ENCODE data around the gene CC2D1B. TPM values are rescaled to one million over a fixed set of nuclear protein-coding genes. Genes with fewer than 3 reads are reported as not detected.

Gene CC2D1B
- total and polyA plus RNA-seq, 2 of the 4 experiments (the other 2 are of a cell fraction): 16.9 to 17.2 TPM

GRCh38 chr1:52325786-52326185 lies 40.2 kb downstream of the CC2D1B start:
- no peaks in the 10 kb centered on the region for H3K9me3 ChIP-seq (ENCODE audit: control insufficient read depth, insufficient read depth, low read length)
- no peak overlapping the region for H3K56ac ChIP-seq (ENCODE audit: extremely low read depth, insufficient read depth, low read length)
- H3K27me3 ChIP-seq (ENCODE audit: control insufficient read depth, insufficient read depth, low read length): no peaks in the 10 kb centered on the region
- in situ Hi-C loops (cut with MboI; ENCODE audit: low sequenced_read_pairs) (no loop called here), dilution Hi-C loops (cut with HindIII; ENCODE audit: low sequenced_read_pairs, unreplicated experiment) (no loop called here), intact Hi-C loops (cut with micrococcal nuclease) (no loop called here)
- TF ChIP-seq RFX5 (IDR thresholded peaks at IDR 0.05; ENCODE audit: low read depth, low read length): no peak
- TF ChIP-seq MXI1 (IDR thresholded peaks at IDR 0.05; ENCODE audit: borderline replicate concordance, low read depth, low read length): no peak
- TF ChIP-seq CEBPB (IDR thresholded peaks at IDR 0.05; ENCODE audit: low read depth, low read length): no peak
- TF ChIP-seq ELK1 (IDR thresholded peaks at IDR 0.05; ENCODE audit: borderline replicate concordance, low read depth, low read length): no peak
- no peak for TF ChIP-seq FOS (IDR thresholded peaks at IDR 0.05; ENCODE audit: low read depth, low read length)
- TF ChIP-seq NFE2L2 (IDR thresholded peaks at IDR 0.05; ENCODE audit: low read depth, low read length): no peak
- TF ChIP-seq POLR2A (IDR thresholded peaks at IDR 0.05; ENCODE audit: low read depth, low read length): no peak
- TF ChIP-seq USF2 (IDR thresholded peaks at IDR 0.05; ENCODE audit: low read depth, low read length): no peak
- TF ChIP-seq CHD1 (IDR thresholded peaks at IDR 0.05; ENCODE audit: low read depth, low read length): no peak
- TF ChIP-seq MAZ (IDR thresholded peaks at IDR 0.05; ENCODE audit: borderline replicate concordance, low read depth, low read length): no peak
- no peak for TF ChIP-seq CTCF (conservative IDR thresholded peaks at IDR 0.05; ENCODE audit: low read depth, low read length)
- TF ChIP-seq SMC3 (IDR thresholded peaks at IDR 0.05; ENCODE audit: low read depth, low read length): no peak
- no peak for TF ChIP-seq RCOR1 (IDR thresholded peaks at IDR 0.05; ENCODE audit: insufficient replicate concordance, low read length)
- no peak for TF ChIP-seq MAFK (IDR thresholded peaks at IDR 0.05; ENCODE audit: low read depth, low read length)
- TF ChIP-seq BHLHE40 (IDR thresholded peaks at IDR 0.05; ENCODE audit: low read depth, low read length): no peak
- TF ChIP-seq RAD21 (IDR thresholded peaks at IDR 0.05; ENCODE audit: low read length): no peak
- WGBS, 2 experiments (ENCODE audit: extremely low coverage in 2 of 2, insufficient read length in 1 of 2): 58% methylated on average over 2 of the region's 5 CpGs; no CpG with 5 or more reads in 1 of the 2 experiments
- no peak overlapping the region for H4K91ac ChIP-seq (ENCODE audit: insufficient read depth, low read depth, low read length)
- H2BK20ac ChIP-seq (ENCODE audit: low read depth, low read length): no peak overlapping the region
- POLR2A ChIA-PET (ENCODE audit: unreplicated experiment): no interaction called here
- no peak overlapping the region for H3K27ac ChIP-seq (ENCODE audit: insufficient read depth, low read length)
- no peak overlapping the region for H3K14ac ChIP-seq (replicated peaks; ENCODE audit: low read depth, low read length)
- H3K9ac ChIP-seq (ENCODE audit: low read depth, low read length): no peak overlapping the region
- no peak overlapping the region for H2BK120ac ChIP-seq (ENCODE audit: low read depth, low read length)
- no peak overlapping the region for H3K23ac ChIP-seq (ENCODE audit: low read depth, low read length)
- no peaks in the 10 kb centered on the region for H3K4me1 ChIP-seq (ENCODE audit: control insufficient read depth, insufficient read depth, low read length)
- CTCF ChIA-PET: no interaction called here
- no peak overlapping the region for H2AFZ ChIP-seq (replicated peaks; ENCODE audit: low read length, poor library complexity)
- no peaks in the 10 kb centered on the region for H4K20me1 ChIP-seq (ENCODE audit: insufficient read depth, low read length)
- H3K79me1 ChIP-seq (ENCODE audit: low read depth in 1 of 2, low read length in 2 of 2): no peaks in the 10 kb centered on the region
- no peak for DNase-seq
- no peak overlapping the region for H3K4me3 ChIP-seq (ENCODE audit: insufficient read depth, low read depth, low read length)
- no peak overlapping the region for H2BK15ac ChIP-seq (ENCODE audit: low read depth, low read length)
- no peak overlapping the region for H2AK5ac ChIP-seq (ENCODE audit: low read depth, low read length)
- no peak overlapping the region for H3K4me2 ChIP-seq (ENCODE audit: low read depth, low read length)
- H3K9me1 ChIP-seq (ENCODE audit: insufficient read depth, low read length): no peaks in the 10 kb centered on the region
- no peak overlapping the region for H2AK9ac ChIP-seq (replicated peaks; ENCODE audit: low read depth, low read length, poor library complexity)
- no peak for ATAC-seq (ENCODE audit: low read depth)
- BruUV-seq (replicated peaks): no TSS peak
- H3K36me3 ChIP-seq (ENCODE audit: control insufficient read depth, insufficient read depth, low read length): no peaks in the 10 kb centered on the region
- H4K8ac ChIP-seq (ENCODE audit: low read depth in 2 of 2, low read length in 2 of 2): no peak overlapping the region
- H3K4ac ChIP-seq (ENCODE audit: low read depth, low read length): no peak overlapping the region
- H3K18ac ChIP-seq (ENCODE audit: low read depth, low read length): no peak overlapping the region
- H4K5ac ChIP-seq (ENCODE audit: low read depth, low read length): no peak overlapping the region
- no peak overlapping the region for H2BK5ac ChIP-seq (ENCODE audit: low read depth, low read length, poor library complexity, severe bottlenecking)

Data from IMR-90 (cell line).